Kidney (tissue), 14 donors: ENCODE measurements around the gene LIN37. TPM values are rescaled to one million over a fixed set of nuclear protein-coding genes. Genes with fewer than 3 reads are reported as not detected.

Source experiments
- DNase-seq, 5 donors: peaks; one replicate each; pipeline ENCODE4 v3.0.0-alpha.2; 2013 to 2020
- FAIRE-seq: peaks from 2 replicates; lab custom pipeline; 2012; peaks lifted over from hg19 to GRCh38; lab: Jason Lieb, UNC
- H3K27ac ChIP-seq, 2 donors: one replicate each; pipeline ENCODE4 v1.7.0; 2013; ENCODE audit warnings: low read depth in 2 of 2, low read length in 2 of 2, inconsistent platforms in 1 of 2
- H3K27me3 ChIP-seq: one replicate; pipeline ENCODE4 v1.7.1; 2013; ENCODE audit warnings: low read length, inconsistent platforms; ENCODE audit not compliant: control insufficient read depth, insufficient read depth
- H3K36me3 ChIP-seq, 3 donors: one replicate each; pipeline versions ENCODE4 v1.7.0 to v1.7.1; 2013; ENCODE audit warnings: low read length in 3 of 3, control low read depth in 1 of 3, inconsistent platforms in 1 of 3; ENCODE audit not compliant: insufficient read depth in 3 of 3, control insufficient read depth in 2 of 3
- H3K4me1 ChIP-seq, 3 donors: one replicate each; pipeline versions ENCODE4 v1.7.0 to v1.7.1; 2013; ENCODE audit warnings: low read length in 3 of 3, inconsistent platforms in 1 of 3, low read depth in 1 of 3; ENCODE audit not compliant: control insufficient read depth in 2 of 3, insufficient read depth in 2 of 3
- H3K4me3 ChIP-seq, 3 donors: one replicate each; pipeline versions ENCODE4 v1.7.0 to v1.8.1; 2013; ENCODE audit warnings: low read length in 3 of 3, control low read depth in 1 of 3, inconsistent platforms in 1 of 3
- H3K9ac ChIP-seq, 3 donors: one replicate each; pipeline versions ENCODE4 v1.7.0 to v1.7.1; 2013; ENCODE audit warnings: low read length in 3 of 3, control low read depth in 1 of 3, inconsistent platforms in 1 of 3
- H3K9me3 ChIP-seq, 3 donors: one replicate each; pipeline versions ENCODE4 v1.7.0 to v1.7.1; 2013; ENCODE audit warnings: low read length in 3 of 3, control low read depth in 1 of 3, inconsistent platforms in 1 of 3; ENCODE audit not compliant: control insufficient read depth in 2 of 3, insufficient read depth in 1 of 3
- intact Hi-C: fragments of 100-400 bp; cut with DNase I; formaldehyde crosslinking; loops from one replicate; pipeline ENCODE4 v1.11.1; 2022
- polyA plus RNA-seq: library from polyadenylated mRNA; stranded (reverse); fragments of 350-450 nt; fragmentation: Illumina TruSeq; extraction: RNeasy Lipid Tissue Mini Kit (QIAGEN cat#74804); gene quantifications from one replicate; pipeline ENCODE4 v1.2.3, GENCODE V29; 2014; ENCODE audit warnings: low read depth, low replicate concordance; ENCODE audit not compliant: insufficient read depth
- total RNA-seq: library from RNA; stranded (reverse); fragmentation: NEBNext Ultra II Directional; extraction: Animal tissue kit (Norgen Biotek cat#: 25700); gene quantifications from one replicate; pipeline ENCODE4 v1.2.1, GENCODE V29; 2021
- TF ChIP-seq, protein P1 (sequence below): IDR thresholded peaks from 3 replicates; pipeline ENCODE4 v1.5.1; 2012; ENCODE audit warnings: mild to moderate bottlenecking, moderate library complexity, borderline replicate concordance; ENCODE audit not compliant: insufficient read depth; ENCODE audit errors: extremely low read depth
- donor health status: control.
- donor health status: control.
- donor health status: control.
- donor health status: control.
- donor health status: control.
- donor health status: DM: yes; HTN: yes; CAD: no.
- donor health status: Normal renal cell carcinoma (clear cell type).

Gene LIN37
- total and polyA plus RNA-seq, 2 donors from 2014 or later: 11.2 to 11.4 TPM

DNA sequence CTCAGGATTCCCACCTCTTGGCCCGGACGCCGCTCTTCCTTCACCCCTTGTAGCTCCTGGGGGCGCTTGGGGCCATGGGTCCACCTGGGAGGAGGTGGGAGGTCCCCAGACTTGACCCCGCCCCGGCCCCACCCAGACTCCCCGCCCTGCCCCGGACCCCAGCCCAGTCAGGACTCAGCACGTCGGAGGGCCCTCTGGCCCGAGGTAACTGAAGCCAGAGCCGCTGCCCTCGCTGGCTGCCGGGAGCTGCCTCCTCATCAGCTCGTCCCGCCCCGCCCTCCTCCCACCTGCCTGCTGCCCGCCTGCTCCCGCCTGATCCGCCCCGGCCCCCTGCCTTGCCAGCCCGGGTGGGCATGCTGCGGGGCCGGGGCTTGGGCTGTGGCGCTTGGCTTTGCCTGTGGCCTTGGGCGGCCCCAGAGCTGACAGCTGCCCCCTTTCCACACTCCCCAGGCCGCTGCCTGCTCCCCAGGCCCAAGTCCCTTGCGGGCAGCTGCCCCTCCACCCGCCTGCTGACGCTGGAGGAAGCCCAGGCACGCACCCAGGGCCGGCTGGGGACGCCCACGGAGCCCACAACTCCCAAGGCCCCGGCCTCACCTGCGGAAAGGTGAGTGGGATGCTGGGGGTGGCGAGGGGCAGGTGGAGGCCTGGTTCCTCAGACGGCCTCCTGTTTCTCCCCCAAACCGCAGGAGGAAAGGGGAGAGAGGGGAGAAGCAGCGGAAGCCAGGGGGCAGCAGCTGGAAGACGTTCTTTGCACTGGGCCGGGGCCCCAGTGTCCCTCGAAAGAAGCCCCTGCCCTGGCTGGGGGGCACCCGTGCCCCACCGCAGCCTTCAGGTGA, 36.3 kb downstream of the LIN37 start:
- Histone ChIP-seq H3K9me3 (no peaks in the 10 kb centered on the region), H3K4me3 (no peak overlapping the region), H3K27me3 (no peaks in the 10 kb centered on the region), H3K9ac (no peak overlapping the region), H3K4me1 (no peaks in the 10 kb centered on the region), H3K27ac (no peak overlapping the region), H3K36me3 (no peaks in the 10 kb centered on the region)
- intact Hi-C loops: no loop called here
- FAIRE-seq (no peak), DNase-seq (peak in 3 of 5 donors; percentile 17 to 72 (median 32))
- TF ChIP-seq, protein P1, sequence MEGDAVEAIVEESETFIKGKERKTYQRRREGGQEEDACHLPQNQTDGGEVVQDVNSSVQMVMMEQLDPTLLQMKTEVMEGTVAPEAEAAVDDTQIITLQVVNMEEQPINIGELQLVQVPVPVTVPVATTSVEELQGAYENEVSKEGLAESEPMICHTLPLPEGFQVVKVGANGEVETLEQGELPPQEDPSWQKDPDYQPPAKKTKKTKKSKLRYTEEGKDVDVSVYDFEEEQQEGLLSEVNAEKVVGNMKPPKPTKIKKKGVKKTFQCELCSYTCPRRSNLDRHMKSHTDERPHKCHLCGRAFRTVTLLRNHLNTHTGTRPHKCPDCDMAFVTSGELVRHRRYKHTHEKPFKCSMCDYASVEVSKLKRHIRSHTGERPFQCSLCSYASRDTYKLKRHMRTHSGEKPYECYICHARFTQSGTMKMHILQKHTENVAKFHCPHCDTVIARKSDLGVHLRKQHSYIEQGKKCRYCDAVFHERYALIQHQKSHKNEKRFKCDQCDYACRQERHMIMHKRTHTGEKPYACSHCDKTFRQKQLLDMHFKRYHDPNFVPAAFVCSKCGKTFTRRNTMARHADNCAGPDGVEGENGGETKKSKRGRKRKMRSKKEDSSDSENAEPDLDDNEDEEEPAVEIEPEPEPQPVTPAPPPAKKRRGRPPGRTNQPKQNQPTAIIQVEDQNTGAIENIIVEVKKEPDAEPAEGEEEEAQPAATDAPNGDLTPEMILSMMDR: no peak

DNA sequence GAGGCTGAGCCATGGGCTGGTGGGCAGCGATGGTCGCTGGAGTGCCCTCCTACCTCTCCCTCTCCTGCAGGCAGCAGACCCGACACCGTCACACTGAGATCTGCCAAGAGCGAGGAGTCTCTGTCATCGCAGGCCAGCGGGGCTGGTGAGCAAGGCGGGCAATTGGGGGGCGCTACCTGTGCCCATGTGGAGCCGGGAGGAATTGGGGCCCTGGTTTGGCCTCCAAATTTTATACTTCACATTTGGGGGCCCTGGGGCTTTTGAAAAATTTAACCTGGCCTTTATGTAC, 36.9 kb downstream of the LIN37 start:
- Histone ChIP-seq H3K27me3 (no peaks in the 10 kb centered on the region), H3K27ac (no peak overlapping the region), H3K4me1 (no peaks in the 10 kb centered on the region), H3K36me3 (no peaks in the 10 kb centered on the region), H3K4me3 (no peak overlapping the region), H3K9me3 (no peaks in the 10 kb centered on the region), H3K9ac (no peak overlapping the region)
- DNase-seq (no peak), FAIRE-seq (no peak)
- intact Hi-C loops: no loop called here
- TF ChIP-seq, protein P1: no peak

DNA sequence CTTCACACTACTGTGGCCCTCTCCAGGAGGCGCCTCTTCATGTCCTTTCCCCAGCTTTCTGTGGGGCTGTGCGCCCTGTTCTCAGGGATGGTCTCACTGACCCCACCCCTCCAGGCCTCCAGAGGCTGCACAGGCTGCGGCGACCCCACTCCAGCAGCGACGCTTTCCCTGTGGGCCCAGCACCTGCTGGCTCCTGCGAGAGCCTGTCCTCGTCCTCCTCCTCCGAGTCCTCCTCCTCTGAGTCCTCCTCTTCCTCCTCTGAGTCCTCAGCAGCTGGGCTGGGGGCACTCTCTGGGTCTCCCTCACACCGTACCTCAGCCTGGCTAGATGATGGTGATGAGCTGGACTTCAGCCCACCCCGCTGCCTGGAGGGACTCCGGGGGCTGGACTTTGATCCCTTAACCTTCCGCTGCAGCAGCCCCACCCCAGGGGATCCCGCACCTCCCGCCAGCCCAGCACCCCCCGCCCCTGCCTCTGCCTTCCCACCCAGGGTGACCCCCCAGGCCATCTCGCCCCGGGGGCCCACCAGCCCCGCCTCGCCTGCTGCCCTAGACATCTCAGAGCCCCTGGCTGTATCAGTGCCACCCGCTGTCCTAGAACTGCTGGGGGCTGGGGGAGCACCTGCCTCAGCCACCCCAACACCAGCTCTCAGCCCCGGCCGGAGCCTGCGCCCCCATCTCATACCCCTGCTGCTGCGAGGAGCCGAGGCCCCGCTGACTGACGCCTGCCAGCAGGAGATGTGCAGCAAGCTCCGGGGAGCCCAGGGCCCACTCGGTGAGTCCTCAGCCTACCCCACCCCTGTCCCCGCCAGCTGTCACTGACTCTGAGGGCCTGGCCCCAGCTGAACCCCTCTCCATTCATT, 38.2 kb downstream of the LIN37 start:
- Histone ChIP-seq H3K9me3 (no peaks in the 10 kb centered on the region), H3K4me1 (no peaks in the 10 kb centered on the region), H3K4me3 (no peak overlapping the region), H3K27me3 (no peaks in the 10 kb centered on the region), H3K9ac (no peak overlapping the region), H3K36me3 (no peaks in the 10 kb centered on the region), H3K27ac (no peak overlapping the region)
- intact Hi-C loops: no loop called here
- TF ChIP-seq, protein P1: no peak
- DNase-seq (peak in 2 of 5 donors; percentile 21 to 51), FAIRE-seq (no peak)
